ENCODE measurements around the gene DPP4. TPM values are rescaled to one million over a fixed set of nuclear protein-coding genes. Genes with fewer than 3 reads are reported as not detected.

Gene DPP4
- total and polyA plus RNA-seq, 2 of the 4 experiments (the other 2 are of a cell fraction): 13.2 to 19.0 TPM

GRCh38 chr2:162002623-162003235 is 71.3 kb downstream of the DPP4 start:
- H3K56ac ChIP-seq (ENCODE audit: extremely low read depth, insufficient read depth, low read length): no peak overlapping the region
- no peak overlapping the region for H4K91ac ChIP-seq (ENCODE audit: insufficient read depth, low read depth, low read length)
- H3K18ac ChIP-seq (ENCODE audit: low read depth, low read length): no peak overlapping the region
- H3K4me3 ChIP-seq (ENCODE audit: insufficient read depth, low read depth, low read length): no peak overlapping the region
- no peak overlapping the region for H2AFZ ChIP-seq (replicated peaks; ENCODE audit: low read length, poor library complexity)
- H2AK5ac ChIP-seq (ENCODE audit: low read depth, low read length): no peak overlapping the region
- H3K9ac ChIP-seq (ENCODE audit: low read depth, low read length): no peak overlapping the region
- H2BK15ac ChIP-seq (ENCODE audit: low read depth, low read length): no peak overlapping the region
- WGBS, 2 experiments (ENCODE audit: extremely low coverage in 2 of 2, insufficient read length in 1 of 2): 60% methylated on average over 1 of the region's 7 CpGs; no CpG with 5 or more reads in 1 of the 2 experiments
- no peak overlapping the region for H3K14ac ChIP-seq (replicated peaks; ENCODE audit: low read depth, low read length)
- H3K4me1 ChIP-seq (ENCODE audit: control insufficient read depth, insufficient read depth, low read length): peaks cover 2% of the 10 kb centered on the region; the same call in 1 of the 2 replicates
- in situ Hi-C loops (cut with MboI; ENCODE audit: low sequenced_read_pairs): loop anchor here (10.0 kb wide), 1 partner anchor 122 kb away; no protein-coding TSS in a partner anchor
- no peak overlapping the region for H3K27ac ChIP-seq (ENCODE audit: insufficient read depth, low read length)
- H2BK5ac ChIP-seq (ENCODE audit: low read depth, low read length, poor library complexity, severe bottlenecking): no peak overlapping the region
- no TSS peak for BruUV-seq (replicated peaks)
- DNase-seq: no peak
- no peak overlapping the region for H3K4me2 ChIP-seq (ENCODE audit: low read depth, low read length)
- TF ChIP-seq ELK1 (IDR thresholded peaks at IDR 0.05; ENCODE audit: borderline replicate concordance, low read depth, low read length) (no peak), BHLHE40 (IDR thresholded peaks at IDR 0.05; ENCODE audit: low read depth, low read length) (no peak), MXI1 (IDR thresholded peaks at IDR 0.05; ENCODE audit: borderline replicate concordance, low read depth, low read length) (no peak), MAZ (IDR thresholded peaks at IDR 0.05; ENCODE audit: borderline replicate concordance, low read depth, low read length) (no peak), POLR2A (IDR thresholded peaks at IDR 0.05; ENCODE audit: low read depth, low read length) (no peak), CHD1 (IDR thresholded peaks at IDR 0.05; ENCODE audit: low read depth, low read length) (no peak), RCOR1 (IDR thresholded peaks at IDR 0.05; ENCODE audit: insufficient replicate concordance, low read length) (no peak), USF2 (IDR thresholded peaks at IDR 0.05; ENCODE audit: low read depth, low read length) (no peak), SMC3 (IDR thresholded peaks at IDR 0.05; ENCODE audit: low read depth, low read length) (no peak), FOS (IDR thresholded peaks at IDR 0.05; ENCODE audit: low read depth, low read length) (no peak), MAFK (IDR thresholded peaks at IDR 0.05; ENCODE audit: low read depth, low read length) (no peak)
- H4K5ac ChIP-seq (ENCODE audit: low read depth, low read length): no peak overlapping the region
- no peak overlapping the region for H2AK9ac ChIP-seq (replicated peaks; ENCODE audit: low read depth, low read length, poor library complexity)
- H3K23ac ChIP-seq (ENCODE audit: low read depth, low read length): no peak overlapping the region
- H4K20me1 ChIP-seq (ENCODE audit: insufficient read depth, low read length): no peaks in the 10 kb centered on the region
- no peaks in the 10 kb centered on the region for H3K79me1 ChIP-seq (ENCODE audit: low read depth in 1 of 2, low read length in 2 of 2)
- H3K9me1 ChIP-seq (ENCODE audit: insufficient read depth, low read length): no peaks in the 10 kb centered on the region
- H3K27me3 ChIP-seq (ENCODE audit: control insufficient read depth, insufficient read depth, low read length): no peaks in the 10 kb centered on the region
- H3K9me3 ChIP-seq (ENCODE audit: control insufficient read depth, insufficient read depth, low read length): no peaks in the 10 kb centered on the region
- no peak overlapping the region for H3K4ac ChIP-seq (ENCODE audit: low read depth, low read length)
- intact Hi-C loops (cut with micrococcal nuclease): no loop called here
- H2BK120ac ChIP-seq (ENCODE audit: low read depth, low read length): no peak overlapping the region
- H3K36me3 ChIP-seq (ENCODE audit: control insufficient read depth, insufficient read depth, low read length): peaks cover 10% of the 10 kb centered on the region
- no peak overlapping the region for H2BK20ac ChIP-seq (ENCODE audit: low read depth, low read length)
- CTCF ChIA-PET: no interaction called here
- POLR2A ChIA-PET (ENCODE audit: unreplicated experiment): no interaction called here
- dilution Hi-C loops (cut with HindIII; ENCODE audit: low sequenced_read_pairs, unreplicated experiment): no loop called here
- ATAC-seq (ENCODE audit: low read depth): no peak
- no peak overlapping the region for H4K8ac ChIP-seq (ENCODE audit: low read depth in 2 of 2, low read length in 2 of 2)
